Activated T-cell treated with anti-CD3 and anti-CD28 coated beads for 1 hour (primary cell): Measurements from ENCODE around the gene TMEM220.

ENCODE experiments used
- DNase-seq: peaks from one replicate; pipeline ENCODE4 v3.0.0-alpha.2; 2020; ENCODE audit warnings: low read depth

TMEM220 gene

DNA sequence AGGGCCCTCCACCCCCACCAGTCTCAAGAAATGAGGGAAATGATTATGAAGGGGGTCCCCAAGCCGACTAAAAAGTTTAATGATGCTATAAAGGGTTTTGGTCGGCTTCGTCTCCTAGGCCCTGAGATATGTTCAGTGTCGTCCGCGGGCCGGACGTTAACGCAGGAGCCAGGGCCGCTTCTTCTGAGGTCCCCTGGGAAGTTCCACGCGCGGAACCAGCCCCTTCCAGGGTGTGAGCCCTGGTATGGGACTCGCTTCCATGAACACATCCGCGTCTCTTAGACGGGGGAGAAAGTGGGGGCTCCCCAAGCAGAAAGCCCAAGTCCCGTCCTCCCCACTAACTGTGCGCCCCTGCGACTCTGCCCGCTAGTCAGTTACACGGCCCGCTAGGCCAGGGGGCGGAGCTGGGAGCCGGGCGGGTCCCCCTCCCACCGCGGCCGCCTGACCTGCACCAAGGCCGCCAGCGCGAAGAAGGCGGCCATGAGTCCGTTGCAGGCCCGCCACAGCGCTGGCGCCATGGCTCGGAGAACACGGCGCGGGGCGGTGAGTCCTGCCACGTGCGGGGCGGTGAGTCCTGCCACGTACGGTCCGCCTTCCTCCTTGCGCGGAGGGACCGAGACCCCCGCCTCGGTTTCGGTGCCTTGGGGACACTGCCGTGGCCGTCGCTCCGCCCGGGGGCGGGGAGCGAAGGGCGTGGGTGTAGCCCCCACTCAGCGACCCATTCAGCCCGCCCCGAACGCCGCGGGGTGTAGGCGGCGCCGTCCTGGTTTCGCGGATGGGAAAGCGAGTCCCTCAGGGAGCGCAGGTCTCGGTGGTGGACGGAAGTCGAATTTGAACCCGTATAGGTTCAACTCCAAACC lies at the start of gene TMEM220:
Gene TMEM220, minus strand, starts transcription at position 690 of the 860 bp plus-strand sequence. Its CDS starts 172 bp downstream, at position 518.
- DNase-seq, result peak; percentile 13

DNA sequence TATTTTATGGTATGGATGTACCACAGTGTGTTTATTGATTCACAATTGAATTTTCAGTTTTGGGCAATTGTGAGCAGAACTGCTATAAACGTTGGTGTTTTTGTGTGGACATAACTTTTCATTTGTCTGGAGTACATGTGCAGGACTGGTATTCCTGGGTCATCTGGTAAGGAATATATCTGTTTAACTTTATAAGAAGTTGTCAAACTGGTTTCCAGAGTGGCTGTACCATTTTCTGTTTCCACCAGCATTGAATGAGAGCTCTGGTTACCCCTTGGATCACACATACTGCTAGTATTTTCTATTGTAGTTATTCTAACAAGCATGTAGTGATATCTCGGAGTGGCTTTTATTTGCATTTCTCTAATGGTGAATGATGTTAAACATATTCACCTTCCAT lies 49.8 kb upstream of the TMEM220 start:
- no peak for DNase-seq

DNA sequence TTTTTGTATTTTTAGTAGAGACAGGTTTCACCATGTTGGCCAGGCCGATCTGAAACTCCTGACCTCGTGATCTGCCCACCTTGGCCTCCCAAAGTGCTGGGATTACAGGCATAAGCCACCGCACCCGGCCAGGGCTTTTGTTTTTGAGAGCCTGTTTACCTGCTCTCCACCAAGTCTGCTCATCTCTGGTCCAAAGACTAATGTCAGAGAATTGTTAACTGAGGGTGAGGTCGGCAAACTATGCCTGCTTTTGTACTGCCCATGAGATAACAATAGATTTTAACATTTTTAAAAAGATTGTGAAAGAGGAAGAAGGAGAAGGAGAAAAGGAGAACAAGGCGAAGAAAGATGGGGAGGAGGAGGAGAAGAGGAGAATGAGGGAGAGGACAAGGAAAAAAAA lies 48.1 kb upstream of the TMEM220 start:
- no peak for DNase-seq

DNA sequence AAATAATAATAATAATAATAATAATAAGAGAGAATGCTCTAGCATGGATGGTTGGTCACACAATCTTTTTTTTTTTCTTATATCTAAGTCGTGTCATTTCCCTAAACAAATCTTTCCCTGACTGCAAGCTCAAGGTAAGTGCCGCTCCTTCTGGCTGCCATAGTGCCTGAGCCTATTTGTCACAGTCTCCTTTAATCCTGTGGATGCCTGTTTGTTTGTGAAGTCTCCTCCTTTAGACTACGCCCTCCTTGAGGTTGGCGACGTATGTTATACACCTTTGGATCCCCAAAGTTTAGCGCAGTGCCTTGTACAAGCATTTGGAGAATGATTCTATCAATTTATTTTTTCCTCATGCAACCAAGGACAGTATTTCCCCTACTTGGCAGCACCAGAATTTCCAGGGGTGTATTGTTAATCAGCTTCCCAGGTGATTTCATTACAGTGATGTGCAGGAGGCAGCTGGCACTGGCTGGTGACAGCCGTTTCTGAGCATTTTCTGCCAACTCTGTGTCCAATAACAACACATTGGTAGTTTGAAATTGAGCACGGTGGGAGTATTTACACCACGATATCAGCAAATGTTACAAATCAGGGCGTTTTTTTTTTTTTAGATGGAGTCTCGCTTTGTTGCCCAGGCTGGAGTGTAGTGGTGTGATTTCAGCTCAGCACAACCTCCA lies 47.4 kb upstream of the TMEM220 start:
- DNase-seq, result no peak

DNA sequence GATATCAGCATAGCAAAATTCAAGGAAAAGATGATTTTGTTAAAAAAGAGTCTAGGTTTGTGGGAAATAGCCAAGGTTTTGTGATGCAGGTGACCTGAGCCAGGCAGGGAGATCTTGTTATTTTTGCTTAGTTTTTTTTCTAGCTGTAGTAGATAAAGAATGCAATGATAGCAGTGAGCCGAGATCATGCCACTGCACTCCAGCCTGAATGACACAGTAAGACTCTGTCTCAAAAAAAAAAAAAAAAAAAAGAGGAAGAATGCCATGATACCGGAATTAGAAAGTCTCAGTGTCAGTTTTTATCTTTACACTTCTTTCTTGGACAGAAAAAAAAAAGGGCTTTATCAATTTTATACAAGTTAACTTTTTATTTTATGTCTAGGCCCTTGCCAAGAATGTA lies 46.6 kb upstream of the TMEM220 start:
- no peak for DNase-seq

DNA sequence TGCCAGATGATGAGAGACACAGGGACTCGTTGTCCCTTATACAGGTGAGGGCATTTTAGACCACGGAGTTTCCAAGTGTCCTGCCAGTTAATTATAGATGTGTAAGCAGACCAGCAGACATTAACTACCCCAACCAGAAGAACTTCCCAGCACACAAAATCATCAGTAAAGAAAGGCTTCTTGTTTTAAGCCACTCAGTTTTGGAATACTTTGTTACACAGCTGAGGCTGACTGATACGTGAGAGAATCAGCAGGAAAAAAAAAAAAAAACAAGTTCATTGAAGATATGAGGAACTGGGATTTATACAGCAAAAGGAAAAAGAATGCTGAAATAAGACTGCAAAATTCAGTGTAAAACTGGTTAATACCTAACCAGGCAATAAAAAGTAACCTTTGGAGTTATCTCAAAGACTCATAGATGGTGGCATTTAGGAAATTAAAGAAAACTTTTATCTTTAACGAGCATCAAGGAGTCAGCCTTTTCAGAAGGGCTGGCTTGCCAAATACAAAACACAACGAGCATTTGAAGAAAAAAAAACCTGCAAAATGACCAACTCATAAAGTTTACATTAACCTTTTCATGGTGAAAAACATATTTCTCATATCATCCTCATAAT lies 46.0 kb upstream of the TMEM220 start:
- DNase-seq, result no peak

DNA sequence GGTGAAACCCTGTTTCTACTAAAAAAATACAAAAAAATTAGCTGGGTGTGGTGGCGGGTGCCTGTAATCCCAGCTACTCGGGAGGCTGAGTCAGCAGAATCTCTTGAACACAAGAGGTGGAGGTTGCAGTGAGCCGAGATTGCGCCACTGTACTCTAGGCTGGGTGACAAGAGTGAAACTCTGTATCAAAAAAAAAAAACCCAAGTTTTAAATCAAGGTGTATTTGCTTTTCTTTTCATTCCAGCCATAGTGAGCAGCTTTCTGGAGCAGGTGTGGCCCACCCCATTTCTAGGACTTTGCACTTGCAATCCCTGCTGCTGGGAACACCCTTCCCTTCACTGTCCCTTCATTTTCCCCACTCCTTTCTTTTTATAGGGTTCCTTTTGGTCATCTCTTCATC lies 45.2 kb upstream of the TMEM220 start:
- no peak for DNase-seq

DNA sequence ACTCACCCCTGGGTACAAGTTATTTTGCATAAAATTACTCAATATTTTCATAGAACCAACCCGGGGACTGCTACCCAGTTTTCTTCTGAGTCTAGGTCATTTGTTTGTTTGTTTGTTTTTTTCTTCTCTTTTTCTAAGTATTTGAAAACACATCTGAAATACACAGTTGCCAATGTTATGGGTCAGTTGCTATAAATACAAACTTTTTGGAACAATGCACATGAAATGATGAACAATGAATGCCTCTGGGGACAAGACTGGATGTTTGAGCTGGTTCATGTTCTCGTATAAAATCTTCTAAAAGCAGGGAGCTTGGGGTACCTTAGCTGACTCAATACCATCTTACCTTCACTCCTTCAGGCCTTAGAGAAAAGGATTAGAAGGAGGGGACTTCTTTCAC lies 43.6 kb upstream of the TMEM220 start:
- DNase-seq, result no peak

DNA sequence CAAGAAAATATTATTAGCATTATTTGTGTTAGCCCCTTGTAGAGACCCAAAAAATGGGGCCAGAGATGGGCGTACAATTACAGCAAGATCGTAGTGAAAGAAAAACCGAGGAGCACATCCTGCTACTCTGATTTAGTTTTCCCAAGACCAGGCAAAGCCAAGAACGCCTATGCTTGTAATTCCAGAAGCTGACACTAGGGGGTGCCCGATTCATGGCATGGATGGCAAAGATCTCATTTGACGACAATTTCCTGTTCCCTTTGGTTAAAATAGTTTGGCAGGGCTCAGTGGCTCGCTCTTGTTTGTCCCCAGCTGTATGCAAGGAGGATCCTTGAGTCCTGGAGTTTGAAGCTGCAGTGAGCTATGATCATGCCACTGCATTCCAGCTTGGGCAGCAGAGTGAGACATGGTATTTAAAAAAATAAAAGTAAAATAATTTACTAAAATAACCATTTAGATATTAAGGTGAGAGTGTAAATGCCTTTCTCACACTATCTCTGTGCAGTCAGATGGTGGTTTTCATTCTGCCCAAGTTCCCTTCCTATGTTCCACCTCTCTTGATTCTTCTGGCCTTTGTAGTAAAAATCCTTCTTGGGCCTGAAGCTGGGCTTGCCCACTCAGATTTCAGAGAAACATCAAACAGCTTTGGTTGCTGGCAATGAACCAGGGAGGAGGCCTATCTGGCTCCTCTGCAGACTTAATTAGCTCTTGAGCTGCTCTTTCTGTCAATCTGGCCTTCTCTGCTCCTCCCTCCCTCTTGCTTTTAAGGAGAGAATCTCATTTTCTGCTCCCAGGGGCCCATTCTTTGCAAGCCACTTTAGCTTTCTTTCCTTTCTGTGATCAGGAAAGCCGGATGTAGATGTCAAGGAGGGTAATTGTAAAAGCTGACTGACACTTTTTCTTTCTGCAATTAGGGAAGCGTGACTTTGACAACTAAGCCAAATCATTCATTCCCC lies 42.9 kb upstream of the TMEM220 start:
- DNase-seq, result no peak

DNA sequence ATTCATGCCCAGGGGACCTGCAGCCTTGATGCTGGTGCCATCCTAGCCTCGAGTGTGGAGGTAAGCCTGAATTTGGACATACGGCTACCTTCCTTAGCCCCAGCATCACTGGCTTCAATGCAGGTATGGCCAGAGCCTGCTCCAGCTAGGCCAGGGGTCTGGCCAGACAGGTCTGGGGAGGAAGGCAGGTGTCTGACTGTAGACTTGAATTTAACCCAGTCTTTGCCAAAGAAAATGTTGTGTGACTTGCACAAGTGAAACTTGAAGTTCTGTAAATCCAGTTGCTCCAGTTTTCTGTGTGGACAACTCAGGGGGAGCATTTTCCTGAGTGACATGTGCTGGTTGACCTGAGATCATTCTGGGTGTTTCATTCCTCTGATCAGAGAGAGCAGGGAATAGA lies 41.3 kb upstream of the TMEM220 start:
- DNase-seq, result no peak

DNA sequence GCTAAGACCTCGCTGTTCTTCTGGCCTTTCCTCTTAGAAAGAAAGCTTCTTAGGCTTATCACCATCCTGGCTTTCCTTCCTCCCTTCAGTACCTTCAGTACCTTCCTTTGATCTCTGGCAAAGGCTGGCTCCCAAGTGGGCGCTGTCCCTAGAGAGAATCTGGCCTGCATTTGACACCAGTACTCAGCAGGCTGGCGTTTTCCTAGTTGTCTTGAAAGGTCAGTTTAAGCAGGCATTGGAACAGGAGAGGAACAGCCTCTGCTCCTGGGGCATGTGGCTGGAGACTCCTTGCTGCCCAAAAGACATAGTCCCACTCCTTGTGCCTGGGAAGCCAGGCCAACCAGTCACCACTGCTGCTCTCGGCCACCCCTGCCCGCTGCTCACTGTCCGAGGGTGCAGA lies 40.0 kb upstream of the TMEM220 start:
- no peak for DNase-seq

DNA sequence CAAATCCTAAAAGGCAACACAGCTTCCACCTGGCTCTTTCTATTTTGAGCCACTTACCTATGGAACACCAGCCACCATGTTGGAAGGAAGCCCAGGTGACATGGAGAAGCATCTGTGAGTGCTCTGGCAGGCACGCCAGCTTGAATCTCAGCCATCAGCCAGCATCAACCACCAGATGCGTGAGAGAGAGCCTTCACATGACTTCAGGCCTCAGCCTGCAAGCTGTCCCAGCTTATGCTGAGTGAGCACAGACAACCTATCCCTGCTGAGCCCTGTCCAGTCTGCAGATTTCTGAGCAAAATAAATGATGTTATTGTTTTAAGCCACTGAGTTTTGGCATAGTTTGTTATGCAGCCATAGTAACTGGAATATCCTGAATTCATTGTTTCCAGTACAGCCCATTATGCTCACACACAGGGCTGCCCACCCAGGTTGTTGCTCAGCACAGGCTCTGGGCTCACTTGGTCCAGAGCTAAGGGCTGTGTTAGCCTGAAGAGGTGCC lies 39.0 kb upstream of the TMEM220 start:
- no peak for DNase-seq

DNA sequence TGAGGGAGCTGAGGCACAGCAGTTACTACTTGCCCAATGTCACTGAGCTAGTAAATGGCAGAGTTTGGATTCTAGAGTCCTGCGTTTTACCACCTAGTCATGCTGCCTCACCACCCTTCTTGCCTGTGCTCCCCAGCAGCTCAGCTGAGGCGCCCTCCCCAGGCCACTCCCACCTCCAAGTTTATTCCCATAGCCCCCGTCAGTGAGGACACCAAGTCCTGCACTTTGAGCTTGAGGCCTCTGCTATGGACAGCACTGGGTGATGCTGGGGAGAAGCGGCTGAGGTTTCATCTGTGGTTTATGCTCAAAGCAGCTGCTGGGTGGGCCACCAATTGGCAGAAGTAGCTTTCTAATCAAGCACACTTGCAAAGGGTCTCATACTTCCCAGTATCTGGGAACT lies 37.4 kb upstream of the TMEM220 start:
- no peak for DNase-seq

DNA sequence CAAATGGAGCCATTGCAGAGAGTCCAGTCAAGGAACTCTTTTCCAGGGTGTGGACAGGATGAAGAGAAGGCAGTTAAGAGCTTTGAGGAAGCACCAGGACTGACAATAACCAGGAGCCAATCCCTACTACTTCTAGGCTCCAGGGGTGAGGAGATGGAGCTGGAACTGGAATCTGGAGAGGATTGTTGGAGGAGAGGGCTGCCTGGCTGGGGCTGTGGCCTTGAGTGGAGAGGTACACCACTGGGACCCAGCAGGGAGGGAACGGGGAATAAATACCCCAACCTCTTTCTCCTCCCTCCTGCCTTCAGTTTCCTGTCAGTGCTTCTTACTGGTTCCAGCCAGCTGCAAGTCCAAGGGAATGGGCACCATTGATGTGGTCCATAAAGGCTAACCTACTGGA lies 32.2 kb upstream of the TMEM220 start:
- no peak for DNase-seq

DNA sequence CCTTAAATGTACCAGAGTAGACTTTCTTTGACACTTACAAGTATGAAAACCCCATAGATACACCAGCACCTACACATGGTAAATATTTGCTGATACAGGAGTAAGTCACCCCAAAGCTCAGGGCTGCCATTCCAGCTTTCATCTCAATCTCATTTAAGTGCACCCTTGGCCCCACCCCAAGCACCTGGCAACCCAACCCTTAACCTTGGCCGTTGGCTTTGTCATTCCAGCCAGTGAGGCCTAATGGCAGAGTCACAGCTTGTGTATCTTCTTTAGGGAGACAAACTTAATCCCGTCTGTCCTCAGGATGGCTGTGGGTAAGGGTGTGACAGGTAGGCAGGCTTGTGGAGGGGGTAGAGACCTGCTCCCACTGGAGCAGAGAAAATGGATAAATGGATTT lies 31.5 kb upstream of the TMEM220 start:
- no peak for DNase-seq

DNA sequence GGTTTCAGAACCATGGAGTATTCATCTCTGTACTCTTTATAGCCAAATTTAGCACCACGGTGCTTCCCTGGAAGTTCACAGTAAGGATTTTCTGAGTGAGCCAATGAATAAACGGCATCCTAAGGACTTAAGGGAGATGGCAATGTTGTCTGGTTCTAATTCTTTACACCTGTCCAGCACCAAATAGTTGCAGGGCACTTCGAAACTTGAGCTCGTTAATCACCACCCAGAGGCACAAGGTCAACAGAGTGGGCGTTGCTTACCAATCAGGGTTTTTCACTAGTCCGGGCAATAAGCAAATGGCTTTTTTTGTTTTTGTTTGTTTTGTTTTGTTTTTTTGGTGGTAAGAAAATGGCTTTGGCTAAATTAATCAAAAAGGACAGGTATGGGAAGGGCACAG lies 28.2 kb upstream of the TMEM220 start:
- DNase-seq, result no peak

DNA sequence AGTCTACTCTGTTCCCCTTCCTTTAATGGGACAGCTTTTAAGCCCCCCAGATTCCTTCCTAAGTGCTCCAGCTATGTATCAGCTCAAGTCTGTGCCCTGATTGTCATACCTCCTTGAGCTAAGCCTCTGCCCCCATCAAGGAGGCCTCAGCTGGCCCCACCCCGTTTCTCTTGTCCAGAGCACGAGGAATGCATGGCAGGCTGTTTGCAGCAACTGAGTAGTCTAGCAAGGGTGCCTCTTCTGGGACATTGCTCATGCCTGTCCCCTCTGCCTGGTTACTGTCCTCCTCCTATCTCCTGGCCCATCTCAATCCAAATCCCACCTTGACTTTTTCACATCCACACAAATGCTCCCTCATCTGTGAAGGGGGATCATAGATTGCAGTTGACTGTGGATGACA lies 27.8 kb upstream of the TMEM220 start:
- no peak for DNase-seq

DNA sequence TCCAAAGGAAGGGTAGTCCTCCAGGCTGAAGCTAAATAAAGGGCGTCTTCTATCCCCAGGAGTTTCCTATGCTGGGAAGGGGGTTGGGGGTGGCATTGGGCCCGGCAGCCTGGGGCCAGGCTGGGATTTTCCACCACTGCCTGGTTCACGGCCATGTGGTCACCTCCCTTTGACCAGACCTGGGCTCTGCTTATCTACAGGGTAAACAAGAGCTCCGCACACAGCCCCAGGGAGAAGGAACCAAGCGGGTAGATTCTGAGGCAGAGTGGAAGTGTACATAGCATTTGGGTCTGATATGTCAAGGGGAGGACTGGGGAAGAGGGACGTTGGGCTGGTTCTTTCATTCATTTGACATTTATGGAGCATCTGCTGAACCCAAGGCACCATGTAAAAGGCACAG lies 27.2 kb upstream of the TMEM220 start:
- DNase-seq, result no peak

DNA sequence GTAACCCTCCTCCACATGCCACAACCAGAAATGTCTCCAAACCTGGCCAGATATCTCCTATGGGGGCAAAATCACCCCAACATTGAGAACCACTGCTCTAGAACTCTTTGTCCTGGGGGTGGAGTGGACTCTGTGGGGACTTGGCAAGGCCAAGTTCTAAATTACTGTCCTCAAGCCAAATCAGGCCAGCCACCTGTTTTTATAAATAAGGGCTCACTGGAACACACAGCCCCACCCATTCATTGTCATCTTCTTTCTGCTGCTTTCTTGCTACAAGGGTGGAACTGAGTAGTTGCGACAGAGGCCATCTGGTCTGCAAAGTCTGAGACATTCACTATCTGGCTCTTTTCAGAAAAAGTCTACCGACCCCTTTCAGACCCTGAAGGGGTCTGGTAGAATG lies 26.8 kb upstream of the TMEM220 start:
- no peak for DNase-seq

DNA sequence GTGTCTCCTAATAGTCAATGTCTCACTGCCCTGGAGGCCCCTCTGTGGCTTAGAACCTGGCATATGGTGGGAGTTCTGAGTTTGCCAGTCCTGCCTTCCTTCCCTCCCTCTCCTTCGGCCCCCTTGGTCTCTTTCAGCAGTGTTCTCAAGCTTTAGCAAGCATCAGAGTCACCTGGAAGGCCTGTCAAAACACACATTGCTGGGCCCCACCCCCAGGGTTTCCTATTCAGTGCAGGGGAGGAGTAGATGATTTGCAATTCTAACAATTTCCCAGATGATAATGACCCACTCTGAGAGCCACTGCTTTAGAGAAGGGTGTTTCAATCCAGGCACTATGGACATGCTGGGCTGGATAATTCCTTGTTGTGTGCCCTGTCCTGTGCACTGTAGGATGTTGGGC lies 26.4 kb upstream of the TMEM220 start:
- DNase-seq, result no peak

DNA sequence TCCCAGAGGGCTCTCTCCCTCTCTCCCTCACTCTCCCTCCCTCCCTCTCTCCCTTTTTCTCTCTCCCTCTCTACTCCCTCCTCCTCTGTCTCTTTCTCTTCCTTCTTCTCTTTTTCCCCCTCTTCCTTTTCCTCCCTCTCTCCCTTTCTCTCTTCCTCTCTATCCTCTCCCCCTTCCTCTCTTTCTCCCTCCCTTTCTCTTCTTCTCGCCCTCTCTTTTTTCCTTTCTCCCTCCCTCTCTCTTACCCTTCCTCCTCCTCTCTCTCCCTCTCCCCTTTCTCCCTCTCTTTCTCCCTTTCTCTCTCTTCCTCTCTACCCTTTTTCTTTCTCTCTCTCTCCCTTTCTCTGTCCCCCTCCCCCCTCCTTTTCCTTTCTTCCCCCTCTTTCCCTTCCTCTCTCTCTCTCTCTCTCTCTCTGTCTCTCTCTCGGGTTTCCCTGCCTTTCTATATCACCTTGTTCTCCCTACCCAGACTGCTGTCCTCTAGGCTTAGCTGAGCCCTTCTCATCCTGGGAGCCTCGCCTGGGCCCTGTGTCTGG lies 25.8 kb upstream of the TMEM220 start:
- no peak for DNase-seq
